Putamen (tissue), 1 donor: ENCODE measurements around the gene TYMS.
"Not testable (repeated sequence)": the region's sequence is repeated elsewhere in the genome, so short reads cannot be mapped to it uniquely, and the experiment has no call there.

Experiments
- DNase-seq: peaks from one replicate; pipeline ENCODE4 v3.0.0-alpha.2; 2016; ENCODE audit warnings: low spot score

Gene TYMS

DNA sequence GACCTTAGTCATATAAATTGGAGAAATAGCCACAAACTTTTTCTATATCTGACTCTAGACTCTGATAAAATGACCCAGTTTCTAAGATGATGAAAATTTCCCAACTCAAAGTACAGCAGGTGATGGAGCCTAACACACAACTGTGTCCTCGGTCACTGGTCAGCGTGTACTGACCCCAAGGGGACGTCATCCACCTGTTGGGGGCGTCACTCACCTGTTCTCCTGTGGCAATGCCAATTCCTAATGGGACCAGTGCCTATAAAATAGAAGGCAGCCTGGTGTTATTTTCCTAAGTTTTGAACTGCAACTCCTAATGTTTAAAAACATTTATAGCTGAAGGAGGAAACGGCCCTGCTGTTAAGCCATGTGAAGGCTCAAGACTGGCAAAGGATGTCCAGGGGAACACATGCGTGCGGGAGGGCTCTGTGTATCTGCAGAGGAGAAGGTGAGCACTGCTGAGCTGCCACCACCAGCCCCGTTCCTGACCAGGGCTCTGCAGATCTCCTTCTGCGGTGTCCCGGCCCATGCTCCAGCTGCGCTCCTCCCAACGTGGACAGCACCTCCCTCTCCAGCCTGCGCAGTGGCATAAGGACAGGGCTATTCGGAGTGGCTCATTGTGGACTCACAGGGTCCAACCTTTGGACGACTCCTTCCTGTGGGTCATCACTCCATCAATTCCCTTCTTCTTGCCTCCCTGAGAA is 21.2 kb downstream of the TYMS start:
- no peak for DNase-seq

DNA sequence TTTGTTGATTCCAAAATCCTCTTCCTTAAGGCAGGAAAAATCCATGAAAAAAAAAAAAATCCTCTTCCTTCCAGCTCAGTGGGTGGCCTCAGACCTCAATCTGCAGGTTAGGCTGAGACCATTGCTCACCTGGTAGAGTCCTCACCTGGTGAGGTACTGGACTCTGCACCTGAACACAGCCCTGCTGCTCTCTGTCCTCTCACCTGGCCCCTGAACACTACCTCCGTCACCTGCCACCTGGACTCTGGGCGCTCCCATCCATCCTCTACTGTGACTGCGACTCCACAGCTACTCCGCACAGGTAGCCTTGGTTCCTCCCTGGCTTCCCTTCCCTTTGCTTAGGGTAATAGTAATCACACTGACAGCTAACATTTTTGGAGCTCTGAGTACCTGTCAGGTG is 22.1 kb downstream of the TYMS start:
- DNase-seq: no peak

DNA sequence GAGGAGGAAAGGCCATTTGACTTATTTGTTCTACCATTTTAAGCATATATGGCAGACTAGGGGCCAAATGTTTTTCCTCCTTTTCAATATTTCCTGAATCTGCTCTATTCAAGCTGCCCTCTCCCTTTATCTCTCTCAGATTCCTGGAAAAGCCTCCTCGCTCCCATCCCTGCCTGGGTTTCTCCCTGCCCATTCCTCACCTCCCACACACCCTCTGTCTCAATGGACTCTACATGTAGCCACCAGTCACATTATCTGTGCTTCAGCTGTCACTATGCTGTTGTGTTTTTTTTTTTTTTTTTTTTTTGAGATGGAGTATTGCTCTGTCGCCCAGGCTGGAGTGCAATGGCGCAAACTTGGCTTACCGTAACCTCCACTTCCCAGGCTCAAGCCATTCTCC is 22.9 kb downstream of the TYMS start:
- no peak for DNase-seq

DNA sequence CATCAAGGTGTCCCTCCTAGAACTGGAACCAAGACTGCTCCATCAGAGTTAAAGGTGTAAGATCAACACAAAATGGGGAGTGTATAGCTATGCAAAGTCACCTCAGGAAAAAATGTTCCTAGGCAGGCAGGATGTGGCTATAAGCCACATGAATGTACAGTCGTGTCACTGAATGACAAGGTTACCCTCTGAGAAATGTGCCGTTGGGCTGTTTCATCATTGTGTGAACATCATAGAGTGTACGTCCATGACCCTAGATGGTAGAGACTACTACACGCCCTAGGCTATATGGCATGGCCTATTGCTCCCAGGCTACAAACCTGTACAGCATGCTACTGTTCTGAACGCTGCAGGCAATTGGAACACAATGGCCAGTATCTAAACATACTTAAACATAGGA is 24.5 kb downstream of the TYMS start:
- DNase-seq: no peak

DNA sequence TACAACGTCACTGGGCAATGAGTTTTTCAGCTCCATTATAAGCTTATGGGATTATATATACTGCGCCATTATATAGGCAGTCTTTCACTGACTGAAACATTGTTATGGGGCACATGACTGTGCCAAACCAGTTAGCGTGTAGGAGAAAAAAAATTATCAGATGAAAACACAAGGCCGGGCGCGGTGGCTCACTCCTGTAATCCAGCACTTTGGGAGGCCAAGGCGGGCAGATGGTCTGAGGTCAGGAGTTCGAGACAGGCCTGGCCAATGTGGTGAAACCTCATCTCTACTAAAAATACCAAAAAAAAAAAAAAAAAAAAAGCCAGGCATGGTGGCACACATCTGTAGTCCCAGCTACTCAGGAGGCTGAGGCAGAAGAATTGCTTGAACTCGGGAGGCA is 25.0 kb downstream of the TYMS start:
- not testable (repeated sequence) for DNase-seq

DNA sequence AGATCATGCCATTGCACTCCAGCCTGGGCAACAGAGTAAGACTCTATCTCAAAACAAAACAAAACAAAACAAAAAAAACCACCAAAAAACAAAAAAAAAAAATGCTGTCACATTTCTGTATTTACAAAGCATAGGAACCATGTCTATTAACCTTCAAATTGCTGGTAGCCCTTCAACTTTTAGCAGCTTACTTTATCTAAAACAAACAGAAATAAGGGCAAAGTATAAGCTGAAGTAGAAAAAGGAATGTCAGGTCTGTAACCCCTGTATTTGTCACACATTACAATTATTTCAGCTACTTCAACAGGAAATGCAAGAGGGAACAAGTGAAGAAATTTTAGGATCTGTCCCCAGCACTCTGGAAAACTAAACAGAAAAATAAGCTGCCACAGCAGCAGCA is 25.4 kb downstream of the TYMS start:
- no peak for DNase-seq

DNA sequence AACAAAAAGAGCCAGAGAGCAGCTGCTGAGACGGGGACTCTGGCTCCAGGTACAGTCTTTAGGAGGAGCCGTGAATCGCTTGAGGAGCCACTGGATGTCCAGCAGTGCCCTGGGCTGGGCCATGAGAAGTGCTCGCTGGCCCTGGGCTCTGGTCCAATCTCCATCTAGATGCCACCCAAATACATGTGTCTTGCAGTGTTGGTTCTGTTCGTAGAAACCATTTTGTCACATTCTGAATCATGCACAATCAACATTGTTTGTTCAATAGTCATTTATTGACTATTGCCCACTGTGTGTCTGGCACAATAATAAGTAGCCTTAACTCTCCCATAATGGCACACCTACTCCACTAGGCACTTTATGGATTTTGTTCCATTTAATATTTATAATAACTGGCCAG is 26.1 kb downstream of the TYMS start:
- no peak for DNase-seq

DNA sequence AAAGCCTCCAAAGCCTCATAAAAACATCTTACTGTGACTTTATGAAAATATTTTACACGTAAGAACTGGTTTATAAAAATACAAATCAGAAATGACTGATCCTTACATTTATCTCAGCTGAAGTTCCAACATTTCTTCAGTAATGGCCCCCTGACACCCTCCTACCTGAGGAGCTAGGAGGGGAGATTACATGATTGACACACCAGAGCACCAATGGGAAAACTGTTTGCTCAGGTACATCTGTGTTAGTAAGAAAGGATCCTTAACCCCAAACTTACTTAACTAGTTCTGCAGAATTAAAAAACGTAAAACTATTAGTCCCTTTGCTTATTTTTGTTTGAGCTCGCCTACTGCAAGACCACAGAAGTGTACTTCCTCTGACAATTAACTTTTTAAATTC is 28.0 kb downstream of the TYMS start:
- no peak for DNase-seq

DNA sequence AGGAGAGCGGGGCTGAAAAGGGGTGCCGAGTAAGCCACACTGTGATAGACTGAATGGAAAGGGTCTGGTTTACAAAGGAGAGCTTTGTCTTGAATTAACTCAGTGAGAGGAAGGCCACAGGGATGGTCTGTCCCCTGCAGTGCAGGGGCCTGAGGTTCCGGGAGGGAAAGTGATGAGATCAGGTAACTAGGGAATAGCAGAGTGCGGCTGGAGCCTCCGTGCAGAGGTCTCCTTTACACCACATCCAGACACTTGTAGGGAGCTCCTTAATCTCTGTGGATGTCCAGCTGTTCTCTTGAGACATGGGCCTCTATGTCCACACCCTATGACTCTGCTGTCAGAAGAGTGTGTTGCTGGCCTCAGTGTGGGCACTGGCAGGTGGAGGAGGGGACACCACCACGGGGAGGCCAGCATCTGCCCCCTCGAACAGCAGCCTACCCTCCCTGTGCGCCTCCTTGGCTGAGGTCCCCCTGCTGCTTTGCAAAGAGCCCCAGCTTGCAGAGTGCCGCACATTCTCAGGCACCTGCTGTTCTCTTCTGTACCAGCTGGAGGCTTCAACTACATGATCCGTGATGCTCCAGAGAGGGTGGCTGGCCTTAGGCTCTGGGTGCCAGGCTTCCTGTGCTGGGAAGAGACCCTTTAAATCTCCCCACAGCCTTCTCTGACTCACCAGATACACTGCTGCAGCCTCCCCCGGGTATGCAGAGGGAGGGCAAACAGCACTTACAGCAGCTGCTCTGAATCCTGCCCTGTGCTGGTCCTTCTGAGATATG is 29.1 kb downstream of the TYMS start:
- DNase-seq: no peak

DNA sequence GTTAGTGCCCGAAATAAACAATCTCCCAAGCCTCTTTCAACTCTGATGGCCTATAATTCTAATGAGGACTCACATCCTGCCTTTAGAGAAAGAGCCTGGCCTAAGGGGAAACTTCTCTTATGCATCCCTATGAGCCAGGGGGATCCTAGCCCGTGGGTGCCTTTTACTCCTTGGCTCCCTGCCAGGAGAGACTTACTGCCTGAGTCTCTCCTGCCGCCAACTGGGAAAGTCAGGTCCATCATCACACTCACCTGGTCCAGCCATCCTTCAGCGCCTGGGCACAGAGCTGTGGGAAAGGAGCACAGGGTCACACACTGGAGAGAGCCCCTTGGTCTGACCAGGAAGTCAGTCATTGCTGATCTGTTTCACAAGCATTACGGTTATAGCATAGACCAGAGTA is 30.9 kb downstream of the TYMS start:
- no peak for DNase-seq

DNA sequence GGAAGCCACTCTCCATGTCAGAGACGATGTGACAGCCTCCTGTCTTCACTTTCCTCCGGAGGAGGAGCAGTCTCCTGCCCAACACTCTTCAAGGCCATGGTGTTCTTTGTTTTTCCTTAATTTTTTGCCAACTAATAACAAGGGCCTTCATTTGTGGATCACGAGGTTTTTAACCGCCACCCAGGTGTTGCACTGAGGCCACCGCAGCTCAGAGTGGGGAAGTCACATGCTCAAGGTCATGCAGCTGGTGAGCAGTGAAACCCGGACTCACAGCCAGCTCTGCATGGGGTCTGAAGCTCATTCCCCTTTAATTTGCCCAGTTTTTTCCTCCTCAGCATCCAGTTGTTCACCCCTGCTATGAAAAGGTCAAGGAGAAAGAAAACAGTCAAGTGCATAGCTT is 35.4 kb downstream of the TYMS start:
- DNase-seq: no peak

DNA sequence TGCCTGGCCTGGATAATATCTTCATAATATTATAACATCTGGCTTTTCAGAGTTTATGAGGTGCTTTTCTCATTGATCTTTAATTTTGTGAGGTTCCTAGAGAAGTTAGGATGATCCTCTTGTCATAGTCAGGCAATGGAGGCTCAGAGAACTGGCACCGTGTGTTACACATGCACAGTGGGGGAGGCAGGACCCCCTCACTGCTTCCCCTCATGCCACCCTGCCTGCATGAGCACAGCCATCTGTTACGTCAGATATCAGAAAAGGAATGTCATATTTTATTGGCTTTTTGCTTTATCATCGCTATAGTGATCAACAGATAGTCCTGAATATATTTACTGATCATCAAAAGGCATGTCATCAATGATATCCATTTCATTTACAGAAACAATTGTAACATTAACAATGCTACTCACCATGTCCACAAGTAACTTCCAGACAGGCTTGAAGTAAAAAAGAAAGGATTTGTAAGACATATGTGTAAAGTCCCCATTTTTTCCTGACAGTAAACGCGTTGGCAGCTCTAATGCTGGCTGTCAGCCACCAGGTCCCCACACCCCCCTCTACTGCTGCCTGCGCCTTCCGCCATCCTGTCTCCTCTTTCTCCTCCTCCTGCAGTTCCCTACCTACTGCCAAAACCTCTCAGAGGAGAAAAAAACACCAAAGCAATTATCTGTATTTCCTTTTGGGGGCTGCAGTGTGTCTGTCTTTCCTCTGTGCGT is 36.2 kb downstream of the TYMS start:
- no peak for DNase-seq

DNA sequence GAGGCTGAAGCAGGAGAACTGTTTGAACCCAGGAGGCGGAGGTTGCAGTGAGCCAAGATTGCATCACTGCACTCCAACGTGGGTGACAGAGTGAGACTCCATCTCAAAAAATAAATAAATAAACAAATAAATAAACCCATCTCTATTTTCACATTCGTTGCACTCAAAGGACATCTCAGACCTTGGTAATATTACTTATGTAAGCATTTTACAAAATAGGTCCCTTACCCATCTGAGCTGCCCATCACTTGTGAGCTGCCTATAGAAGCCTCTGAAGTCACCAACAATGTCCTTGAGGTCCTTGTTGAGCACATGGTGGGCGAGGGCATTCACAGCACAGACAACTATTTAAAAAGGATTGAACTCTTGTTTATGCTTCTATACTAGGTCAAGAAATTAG is 39.6 kb downstream of the TYMS start:
- DNase-seq: no peak

DNA sequence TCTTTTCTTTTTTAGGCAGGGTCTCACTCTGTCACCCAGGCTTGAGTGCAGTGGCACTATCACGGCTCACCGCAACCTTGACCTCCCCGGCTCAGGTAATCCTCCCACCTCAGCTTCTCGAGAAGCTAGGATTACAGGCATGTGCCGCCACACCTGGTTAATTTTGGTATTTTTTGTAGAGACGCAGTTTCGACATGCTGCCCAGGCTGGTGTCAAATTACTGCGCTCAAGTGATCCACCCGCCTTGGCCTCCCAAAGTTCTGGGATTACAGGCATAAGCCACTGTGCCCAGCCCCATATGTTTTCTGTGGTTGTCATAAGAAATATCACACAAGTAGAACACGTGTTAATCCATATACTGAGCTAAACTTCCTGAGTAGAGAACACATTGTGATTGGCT is 40.3 kb downstream of the TYMS start:
- DNase-seq: no peak

DNA sequence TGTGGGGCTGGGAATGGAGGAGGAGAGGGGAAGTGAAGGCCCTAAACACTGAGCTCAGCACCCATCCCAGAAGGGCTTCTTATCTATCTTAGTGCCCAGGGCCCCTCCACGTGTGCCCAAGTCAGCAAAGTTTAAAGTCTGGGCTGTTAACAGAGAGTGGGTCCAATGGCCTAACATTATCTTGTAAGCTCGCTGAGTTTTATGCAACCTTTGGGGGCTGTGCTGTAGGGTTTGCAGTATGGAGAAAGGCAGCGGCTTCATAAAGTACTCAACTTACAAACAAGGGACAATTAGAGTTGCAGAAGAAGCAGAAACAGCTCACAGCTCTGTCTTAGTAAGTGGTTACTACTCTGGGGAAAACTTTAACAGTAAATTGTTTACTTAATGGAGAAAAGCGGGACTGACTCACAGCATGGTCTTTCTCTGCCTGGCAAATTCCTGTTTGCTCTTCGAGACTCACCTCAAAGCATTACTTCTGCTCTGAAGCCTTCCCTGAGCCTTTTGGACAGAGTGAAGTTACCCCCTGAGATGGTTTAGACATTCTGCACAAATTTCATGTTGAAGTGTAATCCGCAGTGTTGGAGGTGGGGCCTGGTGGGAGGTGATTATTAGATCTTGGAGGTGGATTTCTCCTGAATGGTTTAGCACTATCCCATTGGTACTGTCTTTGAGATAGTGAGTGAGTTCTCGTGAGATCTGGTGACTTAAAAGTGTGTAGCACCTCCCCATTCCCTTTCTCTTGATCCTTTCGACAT is 45.9 kb downstream of the TYMS start:
- no peak for DNase-seq

DNA sequence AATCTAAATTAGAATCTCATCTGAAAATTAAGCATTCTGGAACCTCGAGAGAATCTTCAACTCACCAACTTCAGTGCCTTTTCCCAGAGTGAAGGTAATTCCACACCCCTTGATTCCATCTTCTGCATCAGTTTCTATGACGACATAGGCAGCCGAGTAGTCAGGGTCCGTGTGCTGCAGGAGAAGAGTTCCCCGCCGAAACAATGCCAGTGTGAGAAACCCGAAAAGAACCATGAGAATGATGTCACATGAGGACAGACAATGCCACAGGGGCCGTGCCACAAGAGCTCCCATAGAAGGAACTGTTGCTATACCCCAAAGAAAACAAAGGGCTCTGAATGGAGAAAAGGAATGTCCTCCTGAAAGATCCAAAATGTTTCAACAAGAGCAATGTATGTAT is 49.0 kb downstream of the TYMS start:
- no peak for DNase-seq

DNA sequence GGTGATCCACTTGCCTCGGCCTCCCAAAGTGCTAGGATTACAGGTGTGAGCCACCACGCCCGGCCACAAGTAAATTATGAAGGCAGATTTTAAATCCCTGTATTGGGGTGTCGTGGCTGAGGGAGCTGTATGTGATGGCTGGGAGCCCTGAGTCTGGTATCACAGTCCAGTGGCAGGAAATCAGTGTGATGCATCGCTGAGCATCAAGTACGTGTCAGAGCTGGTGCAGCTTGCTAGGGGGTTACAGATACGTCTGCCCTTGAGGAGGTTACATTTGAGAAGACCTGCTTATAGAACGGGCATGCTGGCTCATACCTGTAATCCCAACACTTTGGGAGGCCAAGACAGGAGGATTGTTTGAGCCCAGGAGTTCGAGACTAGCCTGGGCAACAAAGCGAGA is 50.6 kb downstream of the TYMS start:
- DNase-seq: no peak

DNA sequence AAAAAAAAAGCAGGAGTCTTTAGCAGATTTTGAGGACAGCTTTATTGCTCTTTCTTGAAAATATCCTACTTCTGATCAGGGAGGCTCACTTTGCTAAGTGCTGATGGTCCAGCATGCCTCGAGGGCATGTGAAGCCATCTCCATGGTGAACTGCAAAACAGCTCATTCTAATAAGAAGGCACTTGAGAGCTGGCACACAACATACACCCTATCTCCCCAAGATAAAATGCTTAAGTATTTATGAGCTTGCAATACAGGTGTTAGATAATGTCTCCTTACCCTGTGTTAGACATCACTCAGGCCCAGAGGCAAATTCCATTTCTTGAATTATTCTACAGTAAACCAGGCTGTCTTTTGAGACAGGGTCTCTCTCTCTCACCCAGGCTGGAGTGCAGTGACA is 52.3 kb downstream of the TYMS start:
- DNase-seq: no peak

DNA sequence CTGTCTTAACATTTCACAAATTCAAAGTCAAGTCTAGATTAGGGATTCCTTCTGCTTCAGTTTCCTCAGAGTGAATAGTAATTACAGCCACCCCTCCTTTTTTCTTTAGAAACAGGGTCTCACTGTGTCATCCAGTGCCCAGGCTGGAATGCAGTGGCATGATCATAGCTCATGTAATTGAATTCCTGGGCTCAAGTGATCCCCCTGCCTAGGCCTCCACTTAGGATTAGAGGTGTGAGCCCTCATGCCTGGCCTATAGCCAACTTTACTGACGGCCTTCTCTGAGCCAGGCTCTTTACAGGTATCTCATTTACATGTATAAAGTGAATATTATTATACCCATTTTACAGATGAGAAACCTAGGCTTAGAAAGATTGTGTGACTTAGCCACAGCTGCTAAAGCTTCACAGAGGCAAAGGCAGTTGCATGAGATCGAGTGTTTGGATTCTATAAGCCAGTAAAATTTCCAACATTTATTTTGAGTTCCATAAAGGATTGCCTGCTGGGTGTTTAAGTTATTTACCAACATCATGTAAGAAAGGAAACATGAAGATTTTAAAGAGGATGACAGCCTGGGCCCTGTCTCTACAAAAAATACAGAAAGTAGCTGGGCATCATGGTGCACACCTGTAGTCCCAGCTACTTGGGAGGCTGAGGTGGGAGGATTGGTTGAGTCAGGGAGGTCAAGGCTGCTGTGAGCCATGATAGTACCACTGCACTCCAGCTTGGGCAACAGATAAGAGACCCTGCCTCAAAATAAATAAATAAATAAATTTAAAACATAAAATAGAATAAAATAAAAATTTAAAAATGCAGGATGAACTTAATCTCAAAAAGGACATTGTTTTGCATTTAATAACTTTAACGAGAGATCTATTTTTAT is 53.2 kb downstream of the TYMS start:
- DNase-seq: no peak

DNA sequence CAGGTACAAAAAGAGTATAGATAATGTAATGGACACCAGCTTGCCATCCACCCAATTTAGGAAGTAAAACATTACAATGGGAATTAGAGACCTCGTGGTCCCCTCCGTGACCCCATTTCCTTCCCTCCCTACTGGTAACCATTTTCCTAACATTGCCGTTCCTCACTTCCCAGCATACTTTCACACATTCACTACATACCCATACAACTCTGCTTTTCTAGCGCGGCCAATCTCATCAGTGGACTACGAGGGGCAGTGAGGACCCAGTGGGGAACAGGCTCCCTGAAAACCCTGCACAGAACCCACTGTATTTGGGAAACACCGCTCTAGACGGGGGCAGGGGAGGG is 53.8 kb downstream of the TYMS start:
- DNase-seq: no peak

DNA sequence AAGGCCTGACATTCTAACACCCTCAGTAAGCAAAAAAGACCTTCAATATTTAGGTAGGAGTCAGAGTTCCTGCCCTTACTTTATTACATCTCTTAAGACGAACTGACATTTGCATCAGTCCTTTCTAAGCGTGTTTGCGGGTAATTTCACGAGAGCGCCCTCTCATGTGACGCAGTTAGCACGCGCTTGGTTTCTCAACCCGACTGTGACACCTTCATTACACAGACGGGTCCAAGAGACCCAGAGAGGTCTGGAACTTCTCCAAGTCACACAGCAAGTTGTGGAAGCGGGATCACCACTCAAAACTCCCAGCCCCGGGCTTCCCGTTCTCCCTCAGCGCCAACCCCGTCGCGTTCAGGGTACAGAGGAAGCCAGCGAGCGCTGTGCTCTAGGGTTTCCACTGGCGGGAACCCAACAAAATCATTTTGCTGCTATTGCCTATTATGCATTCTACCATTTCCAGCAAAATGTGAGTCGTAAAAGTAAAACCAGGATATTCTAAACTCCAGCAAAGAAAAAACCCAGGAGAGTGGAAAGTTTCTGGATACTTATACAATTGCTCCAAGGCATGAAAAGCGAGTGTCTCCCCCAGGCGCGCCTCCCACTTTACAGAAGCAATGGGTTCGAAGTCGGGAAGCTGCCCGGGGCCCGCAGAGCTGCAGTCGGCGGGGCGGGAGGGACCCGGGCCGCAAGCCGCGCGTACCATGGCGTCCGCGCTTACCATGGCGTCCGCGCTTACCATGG is 54.4 kb downstream of the TYMS start:
- peak; percentile 76 for DNase-seq
